Psoas muscle (tissue), 8 donors: ENCODE measurements around the gene CD79B. TPM values are rescaled to one million over a fixed set of nuclear protein-coding genes. Genes with fewer than 3 reads are reported as not detected.
"Not testable (repeated sequence)": the region's sequence is repeated elsewhere in the genome, so short reads cannot be mapped to it uniquely, and the experiment has no call there.

ENCODE experiments used
- ATAC-seq, 4 donors: fragments of 200-7000 bp; cut with Tn5 transposase; one replicate each; pipeline ENCODE4 v1.9.1; 2020; ENCODE audit warnings: moderate library complexity in 3 of 4, mild to moderate bottlenecking in 2 of 4
- DNase-seq, 2 donors: peaks; one replicate each; pipeline ENCODE4 v3.0.0-alpha.2; 2020
- H3K27ac ChIP-seq: fragments of 200-600 bp; one replicate; pipeline ENCODE4 v1.8.0; 2022
- H3K27me3 ChIP-seq, 3 donors: fragments of 200-600 bp in 1 of 3; one replicate each; pipeline versions ENCODE4 v1.6.1 to v1.8.0; 2013 to 2022; ENCODE audit warnings: low read length in 2 of 3, mild to moderate bottlenecking in 2 of 3, moderate library complexity in 1 of 3; ENCODE audit not compliant: insufficient read depth in 3 of 3
- H3K36me3 ChIP-seq, 2 donors: fragments of 200-600 bp in 1 of 2; one replicate each; pipeline versions ENCODE4 v1.6.1 to v1.8.0; 2013 to 2022; ENCODE audit warnings: low read depth in 1 of 2, mild to moderate bottlenecking in 1 of 2, moderate library complexity in 1 of 2; ENCODE audit not compliant: insufficient read depth in 1 of 2
- H3K4me1 ChIP-seq: fragments of 200-600 bp; one replicate; pipeline ENCODE4 v1.8.0; 2022
- H3K4me3 ChIP-seq: fragments of 200-600 bp; one replicate; pipeline ENCODE4 v1.8.0; 2022; ENCODE audit warnings: mild to moderate bottlenecking
- H3K9me3 ChIP-seq: fragments of 200-600 bp; one replicate; pipeline ENCODE4 v1.8.0; 2022
- CTCF ChIP-seq: fragments of 200-600 bp; IDR thresholded peaks from one replicate; pipeline ENCODE4 v1.8.0; 2022; ENCODE audit warnings: antibody characterized with exemption
- WGBS, 3 donors: extraction: QIAGEN DNeasy Blood & Tissue Kit; methylation state at CpG; one replicate each; pipeline versions ENCODE4 v1.1.6 to v1.1.7; 2013; 5-methylcytosine and 5-hydroxymethylcytosine counted together
- intact Hi-C, 2 donors: fragments of 100-400 bp; cut with DNase I; formaldehyde crosslinking; loops; one replicate each; pipeline versions ENCODE4 v1.11.0 to v1.14.2; 2022
- polyA plus RNA-seq, 3 donors: library from polyadenylated mRNA; stranded (reverse); fragments of 200-250 nt; gene quantifications; one replicate each; pipeline ENCODE4 v1.2.3, GENCODE V29; 2013
- total RNA-seq, 4 donors: library from RNA; stranded (reverse); fragmentation: NEBNext Ultra II Directional in 2 of 4; extraction: Animal tissue kit (Norgen Biotek cat#: 25700) in 2 of 4; gene quantifications; one replicate each; pipeline versions ENCODE4 v1.2.1 to v1.2.4, GENCODE V29; 2021 to 2023
- donor health status: healthy with polysubstance abuse.
- donor health status: DM: no; HTN: no; CAD: no; lungs with moderate emphysema.
- donor health status: Bipolar disorder and iron deficiency.
- donor health status: healthy.
- donor health status: DM: yes; HTN: yes; CAD: no.
- donor health status: DM: no; HTN: no; CAD: no.
- donor health status: DM: no; HTN: no; CAD: no.
- donor health status: DM: yes; HTN: yes; CAD: no.

The CD79B gene
- total and polyA plus RNA-seq, 7 donors: 1.9 to 5.7 (median 3.7) TPM

- TF ChIP-seq CTCF: peak; percentile 16
- intact Hi-C loops, H3K9me3 ChIP-seq, H3K36me3 ChIP-seq, H3K4me1 ChIP-seq, H3K27ac ChIP-seq, DNase-seq, H3K27me3 ChIP-seq, H3K4me3 ChIP-seq: not testable (repeated sequence)
- 56 to 58% (median 57%) methylated on average over 10 to 11 of the region's 12 CpGs for WGBS, 3 donors
- ATAC-seq: peak in 3 of 4 donors; percentile 51 to 66 (median 56)
Measured at GRCh38 chr17:63907161-63907778, 24.9 kb downstream of the CD79B start.

GRCh38 chr17:63904796-63905195 is 27.3 kb downstream of the CD79B start:
- DNase-seq, ATAC-seq, H3K4me1 ChIP-seq, H3K9me3 ChIP-seq, H3K36me3 ChIP-seq, H3K27ac ChIP-seq, H3K4me3 ChIP-seq, H3K27me3 ChIP-seq: not testable (repeated sequence)
- WGBS, 3 donors: 91 to 95% (median 94%) methylated on average over 8 of the region's 8 CpGs
- intact Hi-C loops: loop anchor here in 1 of 2 donors (5.0 kb wide), 1 partner anchor 233 kb away; no protein-coding TSS in a partner anchor

- H3K9me3 ChIP-seq, DNase-seq, H3K4me3 ChIP-seq, H3K4me1 ChIP-seq, H3K27ac ChIP-seq, H3K36me3 ChIP-seq, H3K27me3 ChIP-seq: not testable (repeated sequence)
- intact Hi-C loops: loop anchor here in 1 of 2 donors (5.0 kb wide), 1 partner anchor 234 kb away; no protein-coding TSS in a partner anchor
- TF ChIP-seq CTCF: peak; percentile 42
- ATAC-seq: peak in 3 of 4 donors; percentile 24 to 56 (median 36)
- 31 to 40% (median 38%) methylated on average over 5 of the region's 5 CpGs for WGBS, 3 donors
Measured at GRCh38 chr17:63903787-63904201, 28.3 kb downstream of the CD79B start.

GRCh38 chr17:63901971-63902370 is 30.2 kb downstream of the CD79B start:
- not testable (repeated sequence) for H3K27me3 ChIP-seq, H3K9me3 ChIP-seq, ATAC-seq, H3K4me1 ChIP-seq, H3K4me3 ChIP-seq, H3K36me3 ChIP-seq, DNase-seq, H3K27ac ChIP-seq
- intact Hi-C loops: loop anchor here in 1 of 2 donors (5.0 kb wide), 1 partner anchor 235 kb away; no protein-coding TSS in a partner anchor
- 47 to 60% (median 53%) methylated on average over 2 of the region's 2 CpGs for WGBS, 3 donors

- H3K36me3 ChIP-seq, intact Hi-C loops, H3K27ac ChIP-seq, H3K4me1 ChIP-seq, H3K9me3 ChIP-seq, DNase-seq, H3K27me3 ChIP-seq, H3K4me3 ChIP-seq, ATAC-seq: not testable (repeated sequence)
- WGBS, 3 donors: 86 to 95% (median 90%) methylated on average over 6 of the region's 6 CpGs
Measured at GRCh38 chr17:63898899-63899798, 33.0 kb downstream of the CD79B start.

GRCh38 chr17:63896524-63897354 is 35.4 kb downstream of the CD79B start, which contains the start of gene CSH1:
Gene CSH1 (minus strand): TSS chr17:63896574. CDS start chr17:63896511, 63 bp downstream.
- DNase-seq, H3K4me1 ChIP-seq, H3K9me3 ChIP-seq, intact Hi-C loops, ATAC-seq, H3K36me3 ChIP-seq, H3K27ac ChIP-seq, H3K27me3 ChIP-seq, H3K4me3 ChIP-seq: not testable (repeated sequence)
- WGBS, 3 donors: 84 to 87% (median 87%) methylated on average over 8 to 9 of the region's 14 CpGs

- H3K4me3 ChIP-seq, H3K27ac ChIP-seq, H3K9me3 ChIP-seq, ATAC-seq, DNase-seq, H3K27me3 ChIP-seq, H3K4me1 ChIP-seq, H3K36me3 ChIP-seq, intact Hi-C loops: not testable (repeated sequence)
- 91 to 95% (median 94%) methylated on average over 4 to 10 of the region's 10 CpGs for WGBS, 3 donors
Measured at GRCh38 chr17:63894821-63895220, 37.3 kb downstream of the CD79B start.

- H3K9me3 ChIP-seq, H3K4me1 ChIP-seq, H3K27ac ChIP-seq, ATAC-seq, DNase-seq, H3K36me3 ChIP-seq, H3K27me3 ChIP-seq, intact Hi-C loops, H3K4me3 ChIP-seq: not testable (repeated sequence)
- 56 to 64% (median 62%) methylated on average over 3 of the region's 3 CpGs for WGBS, 3 donors
Measured at GRCh38 chr17:63894021-63894420, 38.1 kb downstream of the CD79B start.
